Thyroid gland (tissue), 4 donors: ENCODE measurements around the gene KPNA1. TPM values are rescaled to one million over a fixed set of nuclear protein-coding genes. Genes with fewer than 3 reads are reported as not detected.

Experiments used
- DNase-seq, 2 donors: peaks; one replicate each; pipeline ENCODE4 v3.0.0-alpha.2; 2019
- H3K27ac ChIP-seq, 3 donors: fragments of 200-600 bp; sonication (generic); 1 replicate in 2 of 3; 2 replicates in 1 of 3; pipeline ENCODE4 v1.5.1; 2016 to 2019; ENCODE audit warnings: mild to moderate bottlenecking in 1 of 3, moderate library complexity in 1 of 3
- H3K27me3 ChIP-seq: fragments of 200-600 bp; sonication (generic); one replicate; pipeline ENCODE4 v1.5.1; 2019
- H3K36me3 ChIP-seq, 2 donors: fragments of 200-600 bp; sonication (generic); one replicate each; pipeline ENCODE4 v1.5.1; 2016 to 2019
- H3K4me1 ChIP-seq, 2 donors: fragments of 200-600 bp; sonication (generic); one replicate each; pipeline ENCODE4 v1.5.1; 2017 to 2019
- H3K4me3 ChIP-seq, 3 donors: fragments of 200-600 bp; sonication (generic); replicated peaks in 1 of 3; 1 replicate in 2 of 3; 2 replicates in 1 of 3; pipeline ENCODE4 v1.5.1; 2016; ENCODE audit warnings: mild to moderate bottlenecking in 1 of 3
- H3K9me3 ChIP-seq: fragments of 200-600 bp; sonication (generic); one replicate; pipeline ENCODE4 v1.5.1; 2017
- CTCF ChIP-seq, 6 experiments: fragments of 200-600 bp in 3 of 6; fragments of 450-650 bp in 3 of 6; sonication (generic) in 3 of 6; IDR thresholded peaks; one replicate each; pipeline ENCODE4 v1.5.1; 2016 to 2019; ENCODE audit warnings: antibody characterized with exemption in 6 of 6, mild to moderate bottlenecking in 2 of 6, inconsistent platforms in 1 of 6, moderate library complexity in 1 of 6
- POLR2A ChIP-seq, 2 donors: fragments of 450-650 bp; IDR thresholded peaks; one replicate each; pipeline ENCODE4 v1.6.1; 2017; ENCODE audit warnings: antibody characterized with exemption in 2 of 2, mild to moderate bottlenecking in 2 of 2, moderate library complexity in 1 of 2
- WGBS, 2 donors: methylation state at CpG; one replicate each; pipeline ENCODE4 v1.1.5; 2017; 5-methylcytosine and 5-hydroxymethylcytosine counted together
- intact Hi-C: fragments of 100-400 bp; cut with DNase I; formaldehyde crosslinking; loops from one replicate; pipeline ENCODE4 v1.15.1; 2023
- total RNA-seq, 4 donors: library from RNA; depleted of rRNA; stranded (reverse); fragments of >200 nt; gene quantifications; one replicate each; pipeline ENCODE4 v1.2.3, GENCODE V29; 2016

The KPNA1 gene
- total RNA-seq, 4 donors from 2014 or later, result 33.8 to 61.8 (median 40.9) TPM

- intact Hi-C loops, result no loop called here
- Histone ChIP-seq H3K36me3 (no peaks in the 10 kb centered on the region), H3K27ac (no peak overlapping the region), H3K4me3 (no peak overlapping the region), H3K4me1 (no peaks in the 10 kb centered on the region), H3K9me3 (no peaks in the 10 kb centered on the region), H3K27me3 (no peaks in the 10 kb centered on the region)
- TF ChIP-seq CTCF (IDR thresholded peaks at IDR 0.05), result no peak
- no peak for TF ChIP-seq POLR2A (IDR thresholded peaks at IDR 0.05)
- no peak for DNase-seq
Observed at GRCh38 chr3:122396511-122396910, 118.2 kb downstream of the KPNA1 start.

DNA sequence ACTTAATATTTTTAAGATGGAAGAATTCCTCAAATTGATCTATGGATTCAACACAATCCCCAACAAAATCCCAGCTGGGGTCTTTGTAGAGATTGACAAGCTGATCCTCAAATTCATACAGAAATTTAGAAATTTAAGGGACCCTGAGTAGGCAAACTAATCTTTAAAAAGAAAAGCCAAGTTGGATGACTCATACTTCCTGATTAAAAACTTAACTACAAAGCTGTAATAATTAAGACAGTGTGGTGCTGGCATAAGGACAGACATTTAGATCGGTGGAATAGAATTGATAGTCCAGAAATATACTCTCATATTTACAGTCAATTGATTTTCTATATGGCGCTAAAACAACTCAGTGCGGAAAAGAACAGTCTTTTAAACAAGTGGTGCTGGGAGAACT lies 119.2 kb downstream of the KPNA1 start:
- no peaks in the 10 kb centered on the region for H3K4me1 ChIP-seq
- no peaks in the 10 kb centered on the region for H3K27me3 ChIP-seq
- H3K27ac ChIP-seq, result no peak overlapping the region
- TF ChIP-seq CTCF (IDR thresholded peaks at IDR 0.05) (no peak), POLR2A (IDR thresholded peaks at IDR 0.05) (no peak)
- intact Hi-C loops, result no loop called here
- no peak for DNase-seq
- H3K36me3 ChIP-seq, result no peaks in the 10 kb centered on the region
- H3K9me3 ChIP-seq, result no peaks in the 10 kb centered on the region
- H3K4me3 ChIP-seq, result no peak overlapping the region
- 64 to 65% methylated on average over 3 of the region's 3 CpGs for WGBS, 2 donors

GRCh38 chr3:122394173-122394572 lies 120.6 kb downstream of the KPNA1 start:
- no peaks in the 10 kb centered on the region for H3K27me3 ChIP-seq
- intact Hi-C loops, result no loop called here
- no peaks in the 10 kb centered on the region for H3K4me1 ChIP-seq
- H3K27ac ChIP-seq, result no peak overlapping the region
- TF ChIP-seq POLR2A (IDR thresholded peaks at IDR 0.05), result no peak
- TF ChIP-seq CTCF (IDR thresholded peaks at IDR 0.05), result no peak
- no peaks in the 10 kb centered on the region for H3K9me3 ChIP-seq
- WGBS, 2 donors, result 75 to 89% methylated on average over 1 of the region's 1 CpG
- no peaks in the 10 kb centered on the region for H3K36me3 ChIP-seq
- no peak for DNase-seq
- H3K4me3 ChIP-seq, result no peak overlapping the region

- Histone ChIP-seq H3K27me3 (no peaks in the 10 kb centered on the region), H3K4me3 (no peak overlapping the region), H3K36me3 (no peaks in the 10 kb centered on the region), H3K9me3 (no peaks in the 10 kb centered on the region), H3K27ac (no peak overlapping the region), H3K4me1 (no peaks in the 10 kb centered on the region)
- intact Hi-C loops, result no loop called here
- 44 to 48% methylated on average over 2 of the region's 2 CpGs for WGBS, 2 donors
- DNase-seq, result peak in 1 of 2 donors; percentile 6
- TF ChIP-seq POLR2A (IDR thresholded peaks at IDR 0.05), result no peak
- peak; percentile 33 to 73 (median 62) for TF ChIP-seq CTCF (IDR thresholded peaks at IDR 0.05)
Observed at GRCh38 chr3:122392868-122393844, 121.6 kb downstream of the KPNA1 start.
